ENCODE results near the gene CAD. TPM values are rescaled to one million over a fixed set of nuclear protein-coding genes. Genes with fewer than 3 reads are reported as not detected.

CAD gene
- total RNA-seq, 1 donor from 2014 or later = 7.7 TPM

DNA sequence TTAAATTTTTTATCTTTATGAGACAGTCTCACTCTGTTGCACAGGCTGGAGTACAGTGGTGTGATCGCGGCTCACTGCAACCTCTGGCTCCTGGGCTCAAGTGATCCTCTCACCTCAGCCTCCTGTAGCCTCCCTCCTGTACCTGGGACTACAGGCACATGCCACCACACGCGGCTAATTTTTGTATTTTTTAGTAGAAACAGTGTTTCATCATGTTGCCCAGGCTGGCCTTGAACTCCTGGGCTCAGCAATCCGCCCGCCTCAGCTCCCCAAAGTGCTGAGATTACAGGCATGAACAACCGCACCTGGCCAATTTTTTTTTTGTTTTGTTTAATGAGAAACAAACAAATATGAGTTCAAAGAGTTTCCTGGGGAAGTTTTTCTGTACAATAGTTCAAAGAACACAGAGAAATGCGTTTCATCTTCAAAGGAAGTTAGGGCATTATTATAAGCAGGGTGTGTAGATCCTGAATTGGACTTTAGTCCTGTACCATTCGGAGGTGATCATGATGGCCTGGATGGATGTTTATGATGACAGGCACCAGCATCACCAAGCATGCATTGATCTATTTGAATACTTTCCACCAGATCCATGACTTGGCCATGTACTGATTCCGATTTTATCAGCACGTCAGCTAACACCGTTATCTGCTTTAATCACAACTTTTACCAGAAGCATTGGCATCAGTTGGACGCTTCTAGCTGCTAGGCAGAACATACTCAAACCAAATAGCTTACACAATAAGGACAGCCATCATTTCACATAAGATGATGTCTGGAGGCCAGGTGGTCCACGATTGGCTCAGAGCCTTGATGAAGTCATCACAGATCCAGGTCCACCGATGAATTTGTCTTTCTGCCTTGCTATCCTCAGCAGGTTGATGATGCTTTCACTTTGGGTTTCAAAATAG, 39.5 kb upstream of the CAD start:
- intact Hi-C loops (cut with micrococcal nuclease) = no loop called here

DNA sequence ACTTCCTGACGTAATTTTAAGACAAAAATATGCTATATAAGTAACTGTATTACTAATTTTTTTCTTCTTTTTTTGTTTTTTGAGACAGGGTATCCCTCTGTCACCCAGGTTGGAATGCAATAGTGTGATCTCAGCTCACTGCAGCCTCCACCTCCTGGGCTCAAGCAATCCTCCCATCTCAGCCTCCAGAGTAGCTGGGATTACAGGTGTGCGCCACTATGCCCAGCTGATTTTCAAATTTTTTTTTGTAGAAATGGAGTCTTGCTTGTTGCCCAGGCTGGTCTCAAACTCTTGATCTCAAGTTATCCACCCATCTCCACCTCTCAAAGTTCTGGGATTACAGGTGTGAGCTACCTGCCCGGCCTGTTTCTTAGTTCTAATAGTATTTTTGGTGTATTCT, 38.7 kb upstream of the CAD start:
- no peaks in the 10 kb centered on the region for H3K4me1 ChIP-seq
- TF ChIP-seq, protein P1, sequence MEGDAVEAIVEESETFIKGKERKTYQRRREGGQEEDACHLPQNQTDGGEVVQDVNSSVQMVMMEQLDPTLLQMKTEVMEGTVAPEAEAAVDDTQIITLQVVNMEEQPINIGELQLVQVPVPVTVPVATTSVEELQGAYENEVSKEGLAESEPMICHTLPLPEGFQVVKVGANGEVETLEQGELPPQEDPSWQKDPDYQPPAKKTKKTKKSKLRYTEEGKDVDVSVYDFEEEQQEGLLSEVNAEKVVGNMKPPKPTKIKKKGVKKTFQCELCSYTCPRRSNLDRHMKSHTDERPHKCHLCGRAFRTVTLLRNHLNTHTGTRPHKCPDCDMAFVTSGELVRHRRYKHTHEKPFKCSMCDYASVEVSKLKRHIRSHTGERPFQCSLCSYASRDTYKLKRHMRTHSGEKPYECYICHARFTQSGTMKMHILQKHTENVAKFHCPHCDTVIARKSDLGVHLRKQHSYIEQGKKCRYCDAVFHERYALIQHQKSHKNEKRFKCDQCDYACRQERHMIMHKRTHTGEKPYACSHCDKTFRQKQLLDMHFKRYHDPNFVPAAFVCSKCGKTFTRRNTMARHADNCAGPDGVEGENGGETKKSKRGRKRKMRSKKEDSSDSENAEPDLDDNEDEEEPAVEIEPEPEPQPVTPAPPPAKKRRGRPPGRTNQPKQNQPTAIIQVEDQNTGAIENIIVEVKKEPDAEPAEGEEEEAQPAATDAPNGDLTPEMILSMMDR (IDR thresholded peaks at IDR 0.05; ENCODE audit: borderline replicate concordance) = no peak
- no peaks in the 10 kb centered on the region for H3K36me3 ChIP-seq
- no peaks in the 10 kb centered on the region for H3K9me3 ChIP-seq (replicated peaks)
- no peak overlapping the region for H3K27ac ChIP-seq (replicated peaks)
- H3K4me3 ChIP-seq = no peak overlapping the region
- DNase-seq = no peak
- peaks cover 49% of the 10 kb centered on the region for H3K27me3 ChIP-seq (ENCODE audit: low read depth)
- intact Hi-C loops (cut with micrococcal nuclease) = no loop called here

More for the DNA sequence above, 39.5 kb upstream of the CAD start:
- Histone ChIP-seq H3K27ac (replicated peaks) (no peak overlapping the region), H3K4me3 (no peak overlapping the region), H3K4me1 (no peaks in the 10 kb centered on the region), H3K36me3 (no peaks in the 10 kb centered on the region), H3K27me3 (ENCODE audit: low read depth) (peaks cover 55% of the 10 kb centered on the region), H3K9me3 (replicated peaks) (no peaks in the 10 kb centered on the region)
- no peak for DNase-seq
- TF ChIP-seq, protein P1 (IDR thresholded peaks at IDR 0.05; ENCODE audit: borderline replicate concordance) = no peak

DNA sequence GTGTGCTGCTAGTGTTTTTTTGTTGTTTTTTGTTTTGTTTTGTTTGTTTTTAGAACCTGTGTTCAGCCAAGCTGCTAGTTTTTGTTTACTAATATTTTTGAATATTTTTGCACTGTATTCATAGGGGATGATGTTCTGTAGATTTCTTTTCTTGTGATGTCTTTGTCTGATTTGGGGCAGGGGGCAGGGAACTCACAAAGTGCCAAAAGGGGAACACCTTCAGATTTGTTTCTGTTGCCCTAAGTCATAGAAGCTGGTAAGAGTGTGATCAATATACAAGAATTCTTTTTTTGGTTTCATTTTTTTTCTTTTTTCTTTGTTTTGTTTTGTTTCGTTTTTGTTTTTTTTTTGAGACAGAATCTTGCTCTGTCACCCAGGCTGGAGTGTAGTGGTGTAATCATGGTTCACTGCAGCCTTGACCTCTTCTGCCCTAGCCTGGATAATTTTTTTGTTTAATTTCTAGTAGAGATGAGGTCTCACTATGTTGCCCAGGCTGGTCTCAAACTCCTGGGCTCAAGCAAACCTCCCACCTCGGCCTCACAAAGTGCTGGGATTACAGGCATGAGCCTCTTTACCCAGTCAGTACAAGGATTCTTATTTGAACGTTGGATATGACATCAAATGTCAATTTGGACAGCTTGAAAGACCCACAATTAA, 37.7 kb upstream of the CAD start:
- TF ChIP-seq, protein P1 (IDR thresholded peaks at IDR 0.05; ENCODE audit: borderline replicate concordance) = no peak
- Histone ChIP-seq H3K36me3 (no peaks in the 10 kb centered on the region), H3K4me1 (peaks cover 8% of the 10 kb centered on the region), H3K27me3 (ENCODE audit: low read depth) (peaks cover 45% of the 10 kb centered on the region), H3K27ac (replicated peaks) (no peak overlapping the region), H3K9me3 (replicated peaks) (no peaks in the 10 kb centered on the region), H3K4me3 (no peak overlapping the region)
- no peak for DNase-seq
- intact Hi-C loops (cut with micrococcal nuclease) = no loop called here

DNA sequence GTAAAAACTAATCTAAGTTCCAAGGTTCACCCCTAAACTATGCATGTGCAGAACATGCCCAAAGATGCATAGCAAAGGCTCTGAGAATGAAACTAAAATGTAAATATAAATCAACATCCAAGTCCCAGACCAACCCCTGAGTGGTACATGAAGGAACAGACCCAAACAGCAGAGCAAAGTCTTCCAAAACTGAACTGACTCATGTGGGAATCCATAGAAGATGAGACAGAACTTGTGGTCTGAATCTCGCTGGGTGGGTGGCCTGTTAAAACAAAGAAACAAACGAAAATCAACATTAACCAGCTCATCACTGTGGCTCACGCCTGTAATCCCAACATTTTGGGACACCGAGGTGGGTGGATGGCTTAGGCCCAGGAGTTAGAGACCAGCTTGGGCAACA, 34.8 kb upstream of the CAD start:
- intact Hi-C loops (cut with micrococcal nuclease) = no loop called here
- peaks cover 26% of the 10 kb centered on the region for H3K4me1 ChIP-seq
- no peak for DNase-seq
- H3K4me3 ChIP-seq = no peak overlapping the region
- no peak overlapping the region for H3K27ac ChIP-seq (replicated peaks)
- no peaks in the 10 kb centered on the region for H3K9me3 ChIP-seq (replicated peaks)
- H3K27me3 ChIP-seq (ENCODE audit: low read depth) = peaks cover 35% of the 10 kb centered on the region
- H3K36me3 ChIP-seq = no peaks in the 10 kb centered on the region
- TF ChIP-seq, protein P1 (IDR thresholded peaks at IDR 0.05; ENCODE audit: borderline replicate concordance) = no peak

DNA sequence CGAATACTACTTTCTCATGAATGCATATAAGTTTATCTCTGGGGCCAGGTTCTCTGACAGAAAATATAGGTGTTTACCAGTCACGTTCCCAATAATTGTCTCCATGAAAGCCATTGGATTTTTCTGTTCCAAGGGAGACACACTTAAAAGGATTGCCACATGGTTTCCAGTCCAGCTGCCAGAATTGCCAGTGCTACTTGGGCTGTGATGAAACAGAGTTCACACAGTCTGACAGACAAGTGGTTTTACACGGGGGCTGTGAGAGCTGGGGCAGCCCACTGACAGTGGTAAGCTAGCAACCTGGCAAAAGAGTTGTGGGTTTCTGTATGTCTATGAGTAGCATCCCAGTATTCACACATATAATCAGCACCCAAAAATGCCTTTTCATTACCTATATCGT, 33.1 kb upstream of the CAD start:
- no peak for DNase-seq
- Histone ChIP-seq H3K27me3 (ENCODE audit: low read depth) (peaks cover 30% of the 10 kb centered on the region), H3K36me3 (no peaks in the 10 kb centered on the region), H3K9me3 (replicated peaks) (no peaks in the 10 kb centered on the region), H3K27ac (replicated peaks) (no peak overlapping the region), H3K4me3 (no peak overlapping the region), H3K4me1 (peaks cover 26% of the 10 kb centered on the region)
- intact Hi-C loops (cut with micrococcal nuclease) = no loop called here
- TF ChIP-seq, protein P1 (IDR thresholded peaks at IDR 0.05; ENCODE audit: borderline replicate concordance) = no peak

All from left ventricle myocardium inferior (tissue), 1 donor.